ENCODE measurements around the gene NINJ2. TPM values are rescaled to one million over a fixed set of nuclear protein-coding genes. Genes with fewer than 3 reads are reported as not detected.

The NINJ2 gene
- total RNA-seq, 4 donors from 2014 or later = 1.4 to 8.0 (median 5.6) TPM

DNA sequence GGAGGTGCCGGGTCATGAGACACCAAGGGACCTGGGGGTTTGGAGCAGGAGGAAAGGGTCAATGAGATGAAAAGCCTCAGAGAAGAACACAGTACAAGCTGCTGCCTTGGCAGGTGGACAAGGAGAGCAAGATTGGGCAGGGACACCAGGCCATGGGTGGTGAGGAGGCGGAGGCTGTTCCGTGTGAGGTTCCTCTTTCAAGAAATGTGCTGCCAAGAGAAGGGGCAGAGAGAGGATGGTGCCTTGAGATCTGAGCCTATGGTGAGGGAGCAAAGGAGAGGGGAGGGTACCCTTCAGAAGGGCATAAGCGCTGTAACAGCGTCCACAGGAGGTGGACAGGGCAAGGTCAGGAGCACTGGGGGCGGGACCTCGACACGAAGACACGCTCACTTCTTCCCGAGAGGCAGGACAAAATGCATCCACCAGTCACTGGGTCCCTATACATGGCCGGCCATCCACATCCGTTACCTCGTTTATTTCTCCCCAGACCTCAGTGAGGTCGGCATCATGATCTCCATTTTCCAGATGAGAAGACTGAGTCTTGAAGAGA lies 103.3 kb downstream of the NINJ2 start:
- TF ChIP-seq POLR2A (IDR thresholded peaks at IDR 0.05) = no peak
- TF ChIP-seq POLR2AphosphoS5 (IDR thresholded peaks at IDR 0.05) = no peak
- TF ChIP-seq, protein P1, sequence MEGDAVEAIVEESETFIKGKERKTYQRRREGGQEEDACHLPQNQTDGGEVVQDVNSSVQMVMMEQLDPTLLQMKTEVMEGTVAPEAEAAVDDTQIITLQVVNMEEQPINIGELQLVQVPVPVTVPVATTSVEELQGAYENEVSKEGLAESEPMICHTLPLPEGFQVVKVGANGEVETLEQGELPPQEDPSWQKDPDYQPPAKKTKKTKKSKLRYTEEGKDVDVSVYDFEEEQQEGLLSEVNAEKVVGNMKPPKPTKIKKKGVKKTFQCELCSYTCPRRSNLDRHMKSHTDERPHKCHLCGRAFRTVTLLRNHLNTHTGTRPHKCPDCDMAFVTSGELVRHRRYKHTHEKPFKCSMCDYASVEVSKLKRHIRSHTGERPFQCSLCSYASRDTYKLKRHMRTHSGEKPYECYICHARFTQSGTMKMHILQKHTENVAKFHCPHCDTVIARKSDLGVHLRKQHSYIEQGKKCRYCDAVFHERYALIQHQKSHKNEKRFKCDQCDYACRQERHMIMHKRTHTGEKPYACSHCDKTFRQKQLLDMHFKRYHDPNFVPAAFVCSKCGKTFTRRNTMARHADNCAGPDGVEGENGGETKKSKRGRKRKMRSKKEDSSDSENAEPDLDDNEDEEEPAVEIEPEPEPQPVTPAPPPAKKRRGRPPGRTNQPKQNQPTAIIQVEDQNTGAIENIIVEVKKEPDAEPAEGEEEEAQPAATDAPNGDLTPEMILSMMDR (IDR thresholded peaks at IDR 0.05) = no peak
- TF ChIP-seq EP300 (IDR thresholded peaks at IDR 0.05; ENCODE audit: low read depth) = no peak
- WGBS, 2 donors (ENCODE audit: low coverage in 1 of 2) = 68 to 81% methylated on average over 3 to 14 of the region's 14 CpGs
- H3K27ac ChIP-seq = no peak overlapping the region

GRCh38 chr12:559208-559905 lies 103.9 kb downstream of the NINJ2 start:
- H3K36me3 ChIP-seq = no peaks in the 10 kb centered on the region
- DNase-seq = no peak
- TF ChIP-seq POLR2AphosphoS5 (IDR thresholded peaks at IDR 0.05) = no peak
- TF ChIP-seq, protein P1 (IDR thresholded peaks at IDR 0.05) = no peak
- TF ChIP-seq EP300 (IDR thresholded peaks at IDR 0.05; ENCODE audit: low read depth) = no peak
- TF ChIP-seq POLR2A (IDR thresholded peaks at IDR 0.05) = no peak
- H3K27me3 ChIP-seq = no peaks in the 10 kb centered on the region
- no peaks in the 10 kb centered on the region for H3K4me1 ChIP-seq
- H3K4me3 ChIP-seq = no peak overlapping the region
- in situ Hi-C loops (cut with MboI; ENCODE audit: low pct_ligation_motif_present in 1 of 4, low pct_unique_long_range_greater_than_20kb in 1 of 4, low sequenced_read_pairs in 3 of 4) (loop anchor here in 1 of 4 donors (25.0 kb wide), 2 partner anchors 253 to 378 kb away; partner anchors contain the start of gene RAD52), intact Hi-C loops (cut with DNase I; ENCODE audit: low total_unique reads) (no loop called here)
- no peaks in the 10 kb centered on the region for H3K9me3 ChIP-seq
- WGBS, 2 donors (ENCODE audit: low coverage in 1 of 2) = 89% methylated on average over 21 of the region's 21 CpGs; no CpG with 5 or more reads in 1 of the 2 donors
- H3K27ac ChIP-seq = no peak overlapping the region

More for the DNA sequence above, 103.3 kb downstream of the NINJ2 start:
- intact Hi-C loops (cut with DNase I; ENCODE audit: low total_unique reads) (no loop called here), in situ Hi-C loops (cut with MboI; ENCODE audit: low pct_ligation_motif_present in 1 of 4, low pct_unique_long_range_greater_than_20kb in 1 of 4, low sequenced_read_pairs in 3 of 4) (loop anchor here in 2 of 4 donors (10.0 to 25.0 kb wide), 3 partner anchors 252 to 385 kb away; partner anchors contain the start of gene RAD52 (in 2 of the 2))
- no peaks in the 10 kb centered on the region for H3K27me3 ChIP-seq
- no peaks in the 10 kb centered on the region for H3K9me3 ChIP-seq
- no peaks in the 10 kb centered on the region for H3K4me1 ChIP-seq
- no peaks in the 10 kb centered on the region for H3K36me3 ChIP-seq
- H3K4me3 ChIP-seq = no peak overlapping the region
- DNase-seq = no peak

- TF ChIP-seq POLR2A (IDR thresholded peaks at IDR 0.05) = no peak
- TF ChIP-seq, protein P1 (IDR thresholded peaks at IDR 0.05) = no peak
- TF ChIP-seq POLR2AphosphoS5 (IDR thresholded peaks at IDR 0.05) = no peak
- TF ChIP-seq EP300 (IDR thresholded peaks at IDR 0.05; ENCODE audit: low read depth) = no peak
- intact Hi-C loops (cut with DNase I; ENCODE audit: low total_unique reads) = no loop called here
- Histone ChIP-seq H3K27ac (no peak overlapping the region), H3K4me1 (no peaks in the 10 kb centered on the region), H3K4me3 (no peak overlapping the region), H3K27me3 (no peaks in the 10 kb centered on the region), H3K9me3 (no peaks in the 10 kb centered on the region), H3K36me3 (no peaks in the 10 kb centered on the region)
- DNase-seq = no peak
- in situ Hi-C loops (cut with MboI; ENCODE audit: low pct_ligation_motif_present in 1 of 4, low pct_unique_long_range_greater_than_20kb in 1 of 4, low sequenced_read_pairs in 3 of 4) = loop anchor here in 1 of 4 donors (25.0 kb wide), 2 partner anchors 254 to 379 kb away; partner anchors contain the start of gene RAD52
- 60 to 68% methylated on average over 1 to 4 of the region's 4 CpGs for whole genome bisulfite sequencing, 2 donors (ENCODE audit: low coverage in 1 of 2)
Observed at GRCh38 chr12:558580-558979, 104.7 kb downstream of the NINJ2 start.

DNA sequence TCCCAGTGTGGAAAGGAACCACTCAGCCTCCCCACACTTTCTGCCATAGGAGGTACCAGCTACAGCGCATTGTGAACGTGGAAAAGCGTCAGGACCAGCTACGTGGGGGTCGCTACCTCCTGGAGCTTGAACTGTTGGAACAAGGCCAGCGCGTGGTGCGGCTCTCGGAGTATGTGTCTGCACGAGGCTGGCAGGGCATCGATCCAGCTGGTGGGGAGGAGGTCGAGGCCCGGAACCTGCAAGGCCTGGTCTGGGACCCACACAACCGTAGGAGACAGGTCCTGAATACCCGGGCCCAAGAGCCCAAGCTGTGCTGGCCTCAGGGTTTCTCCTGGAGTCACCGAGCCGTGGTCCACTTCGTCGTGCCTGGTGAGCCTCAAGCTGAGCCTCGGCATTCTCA lies 106.7 kb downstream of the NINJ2 start:
- in situ Hi-C loops (cut with MboI; ENCODE audit: low pct_ligation_motif_present in 1 of 4, low pct_unique_long_range_greater_than_20kb in 1 of 4, low sequenced_read_pairs in 3 of 4) = loop anchor here in 1 of 4 donors (25.0 kb wide), 2 partner anchors 256 to 381 kb away; partner anchors contain the start of gene RAD52
- no peak overlapping the region for H3K4me3 ChIP-seq
- H3K9me3 ChIP-seq = no peaks in the 10 kb centered on the region
- DNase-seq = no peak
- peaks cover 0 to 4% (median 0%) of the 10 kb centered on the region in 4 donors for H3K4me1 ChIP-seq
- no peaks in the 10 kb centered on the region for H3K36me3 ChIP-seq
- TF ChIP-seq, protein P1 (IDR thresholded peaks at IDR 0.05) = no peak
- TF ChIP-seq POLR2AphosphoS5 (IDR thresholded peaks at IDR 0.05) (no peak), EP300 (IDR thresholded peaks at IDR 0.05; ENCODE audit: low read depth) (no peak), POLR2A (IDR thresholded peaks at IDR 0.05) (no peak)
- no peak overlapping the region for H3K27ac ChIP-seq
- 94% methylated on average over 20 of the region's 20 CpGs; no CpG with 5 or more reads in 1 of the 2 donors for WGBS, 2 donors (ENCODE audit: low coverage in 1 of 2)
- intact Hi-C loops (cut with DNase I; ENCODE audit: low total_unique reads) = no loop called here
- H3K27me3 ChIP-seq = no peaks in the 10 kb centered on the region
